Measurements from ENCODE around the gene INSC. TPM values are rescaled to one million over a fixed set of nuclear protein-coding genes. Genes with fewer than 3 reads are reported as not detected.

Gene INSC, protein sequence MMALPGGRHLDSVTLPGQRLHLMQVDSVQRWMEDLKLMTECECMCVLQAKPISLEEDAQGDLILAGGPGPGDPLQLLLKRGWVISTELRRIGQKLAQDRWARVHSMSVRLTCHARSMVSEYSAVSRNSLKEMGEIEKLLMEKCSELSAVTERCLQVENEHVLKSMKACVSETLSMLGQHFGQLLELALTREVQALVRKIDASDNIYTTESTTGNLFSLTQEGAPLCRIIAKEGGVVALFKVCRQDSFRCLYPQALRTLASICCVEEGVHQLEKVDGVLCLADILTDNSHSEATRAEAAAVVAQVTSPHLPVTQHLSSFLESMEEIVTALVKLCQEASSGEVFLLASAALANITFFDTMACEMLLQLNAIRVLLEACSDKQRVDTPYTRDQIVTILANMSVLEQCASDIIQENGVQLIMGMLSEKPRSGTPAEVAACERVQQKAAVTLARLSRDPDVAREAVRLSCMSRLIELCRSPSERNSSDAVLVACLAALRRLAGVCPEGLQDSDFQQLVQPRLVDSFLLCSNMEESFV
- total RNA-seq (2021; ENCODE audit: unreplicated experiment): 0.17 TPM
- 0.92 and 0.95 TPM in 2 replicates for polyA plus RNA-seq (2012)
- percentile 30 among the genes with signal in this experiment for Bru-seq, nascent RNA
- percentile 35 among the genes with signal in this experiment for BruChase-seq, experiment 1, labeled RNA remaining after a 6-hour chase
- percentile 37 among the genes with signal in this experiment for BruChase-seq, experiment 2, labeled RNA remaining after a 2-hour chase
- long read RNA-seq: 0 reads

DNA sequence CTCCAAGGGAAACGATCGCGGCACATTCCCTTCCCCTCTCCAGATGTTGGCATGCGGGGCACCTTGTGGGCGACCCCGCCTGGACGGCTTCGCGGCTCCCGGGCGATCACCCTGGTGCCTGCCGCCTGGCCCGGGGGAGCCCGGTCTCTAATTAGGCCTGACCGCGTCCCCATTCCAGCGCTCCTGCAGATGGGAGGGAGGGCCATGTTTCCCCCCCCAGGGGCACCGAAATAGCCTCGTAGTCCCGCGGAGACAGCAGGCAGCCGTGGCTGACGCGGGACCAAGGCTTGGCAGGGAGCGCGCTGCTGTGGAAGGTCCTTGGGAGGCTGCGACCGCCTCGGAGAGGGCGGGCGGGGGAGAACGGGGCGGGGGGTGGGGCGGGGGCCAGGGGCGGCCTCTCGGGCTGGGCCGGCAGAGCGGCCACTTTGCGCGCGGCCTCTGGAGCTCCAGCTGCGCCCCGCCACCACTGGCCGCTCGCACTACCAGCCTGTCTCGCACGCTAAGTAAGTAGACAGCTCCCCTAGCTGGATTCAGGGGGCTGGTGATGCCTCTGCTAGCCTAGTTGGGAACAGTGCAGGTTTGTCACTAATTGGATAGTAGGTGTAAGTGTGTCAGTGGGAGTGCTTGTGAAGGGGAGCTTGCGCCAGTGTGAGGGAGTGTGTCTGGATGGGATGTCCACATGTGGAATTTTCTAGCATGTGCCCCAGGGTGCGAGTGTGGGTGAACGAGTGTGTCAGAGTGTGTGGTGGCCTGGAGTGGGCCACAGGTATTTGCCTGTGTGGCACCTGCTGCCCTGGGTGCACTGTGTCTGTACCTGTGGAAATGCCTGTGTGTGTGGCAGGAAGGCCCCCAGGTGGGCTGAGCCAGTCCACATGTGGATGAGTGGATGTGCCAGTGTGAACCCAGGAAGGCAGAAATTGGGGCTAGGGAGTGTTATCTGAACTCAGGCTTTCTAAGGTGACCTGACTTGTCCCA is at the start of gene INSC:
Gene INSC, plus strand, starts transcription at position 423 of the 975 bp plus-strand sequence. CDS start 34,252 bp downstream, outside the sequence.
- ATAC-seq (no peak), DNase-seq (ENCODE audit: low read depth, low spot score) (no peak)
- no peaks in the 10 kb centered on the region for H3K9me3 ChIP-seq (ENCODE audit: control insufficient read depth in 1 of 2, insufficient read depth in 1 of 2, low read depth in 1 of 2, low read length in 2 of 2)
- no peak within 1 kb of the TSS for H3K9ac ChIP-seq (ENCODE audit: low read length)
- CTCF ChIA-PET: no interaction called here
- H2AFZ ChIP-seq (ENCODE audit: low read depth, low read length, poor library complexity, severe bottlenecking): no peak within 1 kb of the TSS
- H3K4me3 ChIP-seq (replicated peaks in 1 of 2; ENCODE audit: low read depth in 1 of 2, low read length in 2 of 2): no peak within 1 kb of the TSS
- no peaks in the 10 kb centered on the region for H3K9me2 ChIP-seq (ENCODE audit: insufficient read depth)
- H3K27ac ChIP-seq (ENCODE audit: low read depth, low read length): no peak within 1 kb of the TSS
- H3K4me1 ChIP-seq (ENCODE audit: control insufficient read depth in 1 of 2, insufficient read depth in 2 of 2, low read length in 2 of 2): no peaks in the 10 kb centered on the region
- intact Hi-C loops (cut with micrococcal nuclease): no loop called here
- no peaks in the 10 kb centered on the region for H3K36me3 ChIP-seq (ENCODE audit: control insufficient read depth in 1 of 2, insufficient read depth in 2 of 2, low read length in 2 of 2)
- RAD21 ChIA-PET (ENCODE audit: low non-redundant PET in 1 of 2, low total read pairs in 2 of 2, uncharacterized antibody in 2 of 2, unreplicated experiment in 2 of 2): no interaction called here
- no peaks in the 10 kb centered on the region for H4K20me1 ChIP-seq (ENCODE audit: insufficient read depth)
- no TSS peak for BruUV-seq (replicated peaks)
- no peak within 1 kb of the TSS for H3K4me2 ChIP-seq (ENCODE audit: low read length)
- TF ChIP-seq ZFX (IDR thresholded peaks at IDR 0.05) (no peak), SRF (IDR thresholded peaks at IDR 0.05; ENCODE audit: low read depth) (no peak), SP1 (IDR thresholded peaks at IDR 0.05; ENCODE audit: low read depth) (no peak), FOSL1 (IDR thresholded peaks at IDR 0.05; ENCODE audit: low read depth) (no peak), POLR2AphosphoS5 (IDR thresholded peaks at IDR 0.05; ENCODE audit: low read depth, low read length) (no peak), YY1 (IDR thresholded peaks at IDR 0.05; ENCODE audit: extremely low read depth, insufficient replicate concordance, low read depth, low read length) (no peak), EZH2 (IDR thresholded peaks at IDR 0.05) (no peak), EGR1 (IDR thresholded peaks at IDR 0.05; ENCODE audit: low read depth) (no peak), JUND (IDR thresholded peaks at IDR 0.05) (no peak), ELF1 (IDR thresholded peaks at IDR 0.05; ENCODE audit: borderline replicate concordance, low read depth) (no peak), CEBPB (IDR thresholded peaks at IDR 0.05; ENCODE audit: low read depth) (no peak), POLR2A (IDR thresholded peaks at IDR 0.05; ENCODE audit: borderline replicate concordance, extremely low read depth, insufficient read depth, insufficient read length) (no peak), CBX3 (IDR thresholded peaks at IDR 0.05; ENCODE audit: low read depth) (no peak)
- TF ChIP-seq, protein P1, sequence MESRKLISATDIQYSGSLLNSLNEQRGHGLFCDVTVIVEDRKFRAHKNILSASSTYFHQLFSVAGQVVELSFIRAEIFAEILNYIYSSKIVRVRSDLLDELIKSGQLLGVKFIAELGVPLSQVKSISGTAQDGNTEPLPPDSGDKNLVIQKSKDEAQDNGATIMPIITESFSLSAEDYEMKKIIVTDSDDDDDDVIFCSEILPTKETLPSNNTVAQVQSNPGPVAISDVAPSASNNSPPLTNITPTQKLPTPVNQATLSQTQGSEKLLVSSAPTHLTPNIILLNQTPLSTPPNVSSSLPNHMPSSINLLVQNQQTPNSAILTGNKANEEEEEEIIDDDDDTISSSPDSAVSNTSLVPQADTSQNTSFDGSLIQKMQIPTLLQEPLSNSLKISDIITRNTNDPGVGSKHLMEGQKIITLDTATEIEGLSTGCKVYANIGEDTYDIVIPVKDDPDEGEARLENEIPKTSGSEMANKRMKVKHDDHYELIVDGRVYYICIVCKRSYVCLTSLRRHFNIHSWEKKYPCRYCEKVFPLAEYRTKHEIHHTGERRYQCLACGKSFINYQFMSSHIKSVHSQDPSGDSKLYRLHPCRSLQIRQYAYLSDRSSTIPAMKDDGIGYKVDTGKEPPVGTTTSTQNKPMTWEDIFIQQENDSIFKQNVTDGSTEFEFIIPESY (IDR thresholded peaks at IDR 0.05; ENCODE audit: extremely low read depth, insufficient replicate concordance, low read length): no peak
- TF ChIP-seq, protein P2, sequence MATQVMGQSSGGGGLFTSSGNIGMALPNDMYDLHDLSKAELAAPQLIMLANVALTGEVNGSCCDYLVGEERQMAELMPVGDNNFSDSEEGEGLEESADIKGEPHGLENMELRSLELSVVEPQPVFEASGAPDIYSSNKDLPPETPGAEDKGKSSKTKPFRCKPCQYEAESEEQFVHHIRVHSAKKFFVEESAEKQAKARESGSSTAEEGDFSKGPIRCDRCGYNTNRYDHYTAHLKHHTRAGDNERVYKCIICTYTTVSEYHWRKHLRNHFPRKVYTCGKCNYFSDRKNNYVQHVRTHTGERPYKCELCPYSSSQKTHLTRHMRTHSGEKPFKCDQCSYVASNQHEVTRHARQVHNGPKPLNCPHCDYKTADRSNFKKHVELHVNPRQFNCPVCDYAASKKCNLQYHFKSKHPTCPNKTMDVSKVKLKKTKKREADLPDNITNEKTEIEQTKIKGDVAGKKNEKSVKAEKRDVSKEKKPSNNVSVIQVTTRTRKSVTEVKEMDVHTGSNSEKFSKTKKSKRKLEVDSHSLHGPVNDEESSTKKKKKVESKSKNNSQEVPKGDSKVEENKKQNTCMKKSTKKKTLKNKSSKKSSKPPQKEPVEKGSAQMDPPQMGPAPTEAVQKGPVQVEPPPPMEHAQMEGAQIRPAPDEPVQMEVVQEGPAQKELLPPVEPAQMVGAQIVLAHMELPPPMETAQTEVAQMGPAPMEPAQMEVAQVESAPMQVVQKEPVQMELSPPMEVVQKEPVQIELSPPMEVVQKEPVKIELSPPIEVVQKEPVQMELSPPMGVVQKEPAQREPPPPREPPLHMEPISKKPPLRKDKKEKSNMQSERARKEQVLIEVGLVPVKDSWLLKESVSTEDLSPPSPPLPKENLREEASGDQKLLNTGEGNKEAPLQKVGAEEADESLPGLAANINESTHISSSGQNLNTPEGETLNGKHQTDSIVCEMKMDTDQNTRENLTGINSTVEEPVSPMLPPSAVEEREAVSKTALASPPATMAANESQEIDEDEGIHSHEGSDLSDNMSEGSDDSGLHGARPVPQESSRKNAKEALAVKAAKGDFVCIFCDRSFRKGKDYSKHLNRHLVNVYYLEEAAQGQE (IDR thresholded peaks at IDR 0.05; ENCODE audit: low read depth): no peak
- TF ChIP-seq, protein P3, sequence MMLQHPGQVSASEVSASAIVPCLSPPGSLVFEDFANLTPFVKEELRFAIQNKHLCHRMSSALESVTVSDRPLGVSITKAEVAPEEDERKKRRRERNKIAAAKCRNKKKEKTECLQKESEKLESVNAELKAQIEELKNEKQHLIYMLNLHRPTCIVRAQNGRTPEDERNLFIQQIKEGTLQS (IDR thresholded peaks at IDR 0.05): no peak
- H3K79me2 ChIP-seq (ENCODE audit: insufficient read depth, low read length): no peaks in the 10 kb centered on the region
- no peaks in the 10 kb centered on the region for H3K27me3 ChIP-seq (ENCODE audit: insufficient read depth, low read length)
- POLR2A ChIA-PET: no interaction called here

Measured in HCT116 (cell line).